ENCODE data around the gene DCTN5. TPM values are rescaled to one million over a fixed set of nuclear protein-coding genes. Genes with fewer than 3 reads are reported as not detected.

Gene DCTN5
- total RNA-seq, 2 donors from 2014 or later, result 46.7 to 48.2 TPM

- no peak for DNase-seq (ENCODE audit: low spot score)
- intact Hi-C loops (cut with DNase I), result no loop called here
Observed at GRCh38 chr16:23650674-23651416, 9.6 kb downstream of the DCTN5 start.

- no peak for DNase-seq (ENCODE audit: low spot score)
- intact Hi-C loops (cut with DNase I), result no loop called here
Observed at GRCh38 chr16:23651943-23652468, 10.7 kb downstream of the DCTN5 start.

DNA sequence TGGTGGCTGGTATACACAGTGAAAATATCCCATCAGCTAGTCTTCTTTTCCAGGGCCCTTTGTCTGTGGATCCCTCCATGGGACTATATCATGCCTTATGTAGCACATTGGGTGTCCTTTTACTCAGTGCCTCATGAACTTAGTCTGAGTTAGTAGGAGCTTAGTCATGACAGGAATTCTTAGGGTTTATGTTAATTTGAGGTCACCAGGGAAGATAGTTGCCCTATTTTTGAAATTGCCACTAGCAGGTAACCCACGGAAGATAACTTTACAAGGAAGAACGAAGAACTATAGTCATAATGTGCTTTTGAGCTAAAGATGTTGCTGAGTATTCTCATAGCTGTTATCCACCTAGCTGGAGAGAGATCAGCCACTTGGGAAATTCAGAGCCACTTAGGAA lies 22.7 kb downstream of the DCTN5 start:
- no peak for DNase-seq (ENCODE audit: low spot score)
- intact Hi-C loops (cut with DNase I), result no loop called here

DNA sequence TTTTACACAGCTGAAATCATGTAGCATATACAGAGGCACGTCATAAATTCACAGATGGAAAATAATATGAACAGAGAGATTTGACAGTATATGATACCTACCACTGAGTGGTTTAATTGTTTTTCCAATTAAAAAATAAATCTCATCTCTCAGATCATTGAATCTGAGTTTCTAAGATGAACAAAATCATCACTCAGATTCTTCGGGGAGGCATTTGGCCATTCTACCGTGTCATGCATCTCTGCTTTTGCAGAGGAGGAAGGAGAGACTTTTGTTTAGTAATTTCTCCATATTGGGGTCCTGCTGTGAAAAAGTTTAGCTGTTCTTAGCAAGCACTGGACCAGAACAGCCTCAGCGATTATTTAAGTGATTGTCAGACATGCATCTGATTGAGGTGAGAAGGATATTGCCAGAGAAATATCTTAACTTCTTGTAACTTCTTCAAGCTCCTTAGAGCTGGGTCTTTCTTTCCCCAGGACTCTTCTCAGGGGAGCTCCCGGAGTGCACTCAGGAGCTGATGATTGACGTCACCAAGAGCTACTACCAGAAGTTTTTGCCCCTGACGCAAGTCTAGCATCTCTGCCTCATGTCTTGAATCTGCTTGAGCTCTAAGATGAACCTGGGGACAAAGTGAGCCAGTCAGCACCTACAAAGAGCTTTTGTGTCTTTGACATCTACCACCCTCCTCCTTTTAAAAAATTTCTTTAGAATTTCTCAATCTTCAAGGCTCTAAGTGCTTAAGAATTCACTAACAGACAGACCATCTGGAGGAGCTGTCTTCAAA lies 25.5 kb downstream of the DCTN5 start:
- intact Hi-C loops (cut with DNase I), result no loop called here
- DNase-seq (ENCODE audit: low spot score), result no peak

- intact Hi-C loops (cut with DNase I), result no loop called here
- DNase-seq (ENCODE audit: low spot score), result no peak
Observed at GRCh38 chr16:23667355-23667659, 26.0 kb downstream of the DCTN5 start.

- no peak for DNase-seq (ENCODE audit: low spot score)
- intact Hi-C loops (cut with DNase I), result no loop called here
Observed at GRCh38 chr16:23668225-23668624, 27.0 kb downstream of the DCTN5 start.

DNA sequence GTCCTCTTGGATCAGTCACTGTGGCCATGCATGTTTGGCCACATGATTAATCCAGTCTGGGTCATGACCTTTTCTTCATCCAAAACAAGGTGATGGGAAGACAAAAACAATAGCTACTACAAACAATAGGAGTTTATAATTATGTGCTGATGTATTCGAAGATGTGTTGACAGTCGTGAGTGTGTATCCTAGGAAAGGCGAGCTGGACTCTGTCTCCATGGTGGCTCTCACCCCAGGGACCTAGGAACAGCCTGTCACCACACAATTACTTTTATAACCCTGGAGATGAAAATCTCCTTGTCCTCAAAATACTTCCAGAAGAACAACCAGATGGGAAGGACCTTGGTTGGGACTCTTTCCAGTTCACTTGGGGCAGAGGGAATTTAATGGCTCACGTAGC lies 27.6 kb downstream of the DCTN5 start:
- intact Hi-C loops (cut with DNase I), result no loop called here
- DNase-seq (ENCODE audit: low spot score), result no peak

DNA sequence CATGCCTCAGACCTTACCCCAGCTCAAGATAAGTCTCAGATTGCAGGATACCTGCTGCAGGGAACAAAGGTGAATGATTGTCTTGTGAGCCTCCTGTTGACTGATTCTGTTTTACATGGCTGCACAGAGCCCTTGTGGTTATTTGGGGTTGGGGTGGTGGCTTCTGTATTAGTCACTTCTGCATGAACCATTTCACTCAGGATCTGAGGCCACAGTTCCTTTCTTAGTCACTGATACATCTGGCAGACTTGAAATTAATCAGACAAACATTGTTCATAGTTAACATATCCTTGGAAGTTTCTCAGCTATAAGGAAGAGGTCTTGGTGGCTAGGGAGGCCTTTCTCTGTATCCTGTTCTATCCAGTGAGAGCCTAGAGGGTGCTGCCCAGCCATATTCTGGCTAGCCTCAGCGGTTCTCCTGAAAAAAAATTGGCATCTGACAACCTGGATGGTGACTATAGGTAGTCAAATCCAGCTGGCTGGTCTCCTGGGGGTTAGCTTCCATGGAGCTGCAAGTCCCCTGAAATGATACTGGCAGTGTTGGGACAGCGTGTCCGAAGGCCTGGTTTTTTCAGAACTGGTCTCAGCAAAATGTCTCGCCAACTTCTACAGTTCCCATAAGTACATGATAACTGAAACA lies 29.0 kb downstream of the DCTN5 start:
- intact Hi-C loops (cut with DNase I), result no loop called here

GRCh38 chr16:23673971-23674614 lies 32.8 kb downstream of the DCTN5 start:
- no peak for DNase-seq (ENCODE audit: low spot score)
- intact Hi-C loops (cut with DNase I), result no loop called here

More for the DNA sequence above, 29.0 kb downstream of the DCTN5 start:
- no peak for DNase-seq (ENCODE audit: low spot score)

DNA sequence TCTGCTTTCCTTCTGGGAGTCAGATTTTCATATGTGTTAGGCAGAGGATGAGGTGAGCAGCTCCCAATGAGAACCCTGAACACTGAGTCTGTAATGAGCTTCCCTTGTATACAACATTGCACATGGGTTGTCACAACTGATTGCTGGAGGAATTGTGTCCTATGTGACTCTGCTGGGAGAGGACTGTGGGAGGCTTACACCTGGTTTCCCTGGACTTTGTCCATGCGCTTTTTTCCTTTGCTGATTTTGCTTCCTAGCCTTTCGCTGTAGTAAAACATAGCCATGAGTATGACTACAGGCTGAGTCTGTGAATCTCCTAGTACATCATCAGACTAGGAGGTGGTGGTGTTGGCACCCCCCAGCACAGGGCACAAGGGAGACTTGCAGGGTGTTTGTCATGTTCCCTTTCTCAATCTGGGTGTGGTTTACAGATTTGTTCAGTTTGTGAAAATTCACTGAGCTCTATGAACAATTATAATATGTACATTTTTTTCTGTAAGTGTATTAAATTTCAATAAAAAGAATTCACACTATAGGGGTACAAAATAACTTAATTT lies 35.7 kb downstream of the DCTN5 start:
- no peak for DNase-seq (ENCODE audit: low spot score)
- intact Hi-C loops (cut with DNase I), result no loop called here

- DNase-seq (ENCODE audit: low spot score), result peak; percentile 94
Observed at GRCh38 chr16:23678430-23679273, 37.4 kb downstream of the DCTN5 start, which contains the start of gene PLK1. PLK1 (plus strand) TSS chr16:23678889; CDS start chr16:23678933, 44 bp downstream.

DNA sequence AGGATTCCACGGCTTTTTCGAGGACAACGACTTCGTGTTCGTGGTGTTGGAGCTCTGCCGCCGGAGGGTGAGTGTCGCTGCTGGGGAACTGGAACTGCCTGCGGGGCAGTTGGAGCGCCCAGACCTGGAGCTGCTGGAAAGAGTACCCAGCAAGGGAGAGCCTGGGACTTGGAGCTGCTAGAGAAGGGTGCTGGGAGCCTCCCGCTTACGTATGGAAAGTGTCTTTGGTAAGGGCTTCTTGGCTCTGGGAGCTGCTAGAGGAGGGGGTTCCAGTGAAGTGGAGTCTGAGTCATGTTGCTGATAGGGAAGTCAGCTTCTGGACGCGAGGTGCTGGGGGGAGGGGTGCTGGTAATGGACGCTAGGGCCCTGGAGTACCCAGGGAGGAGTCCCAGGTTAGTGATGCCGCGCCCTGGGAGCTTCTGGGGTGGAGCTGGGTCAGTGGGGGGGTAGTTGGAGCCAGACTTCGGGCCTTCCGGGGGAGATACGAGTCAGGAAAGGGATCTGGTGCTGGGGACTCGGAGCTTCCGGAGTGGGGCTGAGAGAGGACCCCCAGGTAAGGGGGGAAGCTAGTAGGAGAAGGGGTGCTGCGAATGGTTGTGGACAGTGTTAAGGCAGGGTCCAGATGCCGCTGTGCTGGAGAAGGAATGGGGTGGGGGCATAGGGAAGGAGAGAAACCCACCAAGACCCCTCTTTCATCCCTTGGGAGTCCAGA lies 38.2 kb downstream of the DCTN5 start:
- intact Hi-C loops (cut with DNase I), result no loop called here
- DNase-seq (ENCODE audit: low spot score), result no peak

More at GRCh38 chr16:23678430-23679273, 37.4 kb downstream of the DCTN5 start, which contains the start of gene PLK1:
- intact Hi-C loops (cut with DNase I), result no loop called here

DNA sequence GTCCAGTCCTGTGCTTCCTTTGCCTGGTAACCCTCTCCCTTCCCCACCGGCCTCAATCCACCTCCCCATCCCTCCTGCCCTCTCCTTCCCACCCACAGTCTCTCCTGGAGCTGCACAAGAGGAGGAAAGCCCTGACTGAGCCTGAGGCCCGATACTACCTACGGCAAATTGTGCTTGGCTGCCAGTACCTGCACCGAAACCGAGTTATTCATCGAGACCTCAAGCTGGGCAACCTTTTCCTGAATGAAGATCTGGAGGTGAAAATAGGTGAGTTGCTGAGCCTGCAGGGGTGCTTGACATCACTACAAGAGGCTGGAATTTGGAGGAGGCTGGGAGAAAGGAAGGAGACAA lies 38.7 kb downstream of the DCTN5 start:
- intact Hi-C loops (cut with DNase I), result loop anchor here in 1 of 2 donors (5.0 kb wide), 1 partner anchor 342 kb away; no protein-coding TSS in a partner anchor
- DNase-seq (ENCODE audit: low spot score), result no peak

- intact Hi-C loops (cut with DNase I), result loop anchor here in 1 of 2 donors (5.0 kb wide), 1 partner anchor 340 kb away; no protein-coding TSS in a partner anchor
- no peak for DNase-seq (ENCODE audit: low spot score)
Observed at GRCh38 chr16:23682181-23682580, 40.9 kb downstream of the DCTN5 start.

GRCh38 chr16:23683487-23683886 lies 42.2 kb downstream of the DCTN5 start:
- no peak for DNase-seq (ENCODE audit: low spot score)
- intact Hi-C loops (cut with DNase I), result loop anchor here in 1 of 2 donors (5.0 kb wide), 1 partner anchor 339 kb away; no protein-coding TSS in a partner anchor

GRCh38 chr16:23687034-23687808 lies 46.0 kb downstream of the DCTN5 start:
- DNase-seq (ENCODE audit: low spot score), result no peak
- intact Hi-C loops (cut with DNase I), result no loop called here

Measured in posterior vena cava (tissue), 2 donors.